Measurements from ENCODE around the gene TAF11.
"Not testable (repeated sequence)": the region's sequence is repeated elsewhere in the genome, so short reads cannot be mapped to it uniquely, and the experiment has no call there.

The TAF11 gene

GRCh38 chr6:34904990-34905613 is 17.3 kb upstream of the TAF11 start:
- DNase-seq = no peak

- DNase-seq = no peak
Observed at GRCh38 chr6:34901930-34902329, 14.1 kb upstream of the TAF11 start.

GRCh38 chr6:34900321-34901031 is 12.6 kb upstream of the TAF11 start:
- DNase-seq = no peak

GRCh38 chr6:34899748-34900147 is 11.9 kb upstream of the TAF11 start:
- DNase-seq = not testable (repeated sequence)

- DNase-seq = no peak
Observed at GRCh38 chr6:34897716-34898115, 9.9 kb upstream of the TAF11 start.

- DNase-seq = no peak
Observed at GRCh38 chr6:34897130-34897529, 9.3 kb upstream of the TAF11 start.

GRCh38 chr6:34894693-34895092 is 6.9 kb upstream of the TAF11 start:
- no peak for DNase-seq

GRCh38 chr6:34891296-34891695 is 3.5 kb upstream of the TAF11 start:
- DNase-seq = no peak

GRCh38 chr6:34890533-34890925 is 2.7 kb upstream of the TAF11 start:
- no peak for DNase-seq

GRCh38 chr6:34888874-34889555 is 1.2 kb upstream of the TAF11 start, which contains the start of gene ANKS1A:
ANKS1A (plus strand) TSS chr6:34889255; CDS start chr6:34889403, 148 bp downstream.
- DNase-seq = peak; percentile 90

- no peak for DNase-seq
Observed at GRCh38 chr6:34888514-34888856, 643 bp upstream of the TAF11 start.

GRCh38 chr6:34885837-34886236 is 2.0 kb downstream of the TAF11 start:
- DNase-seq = not testable (repeated sequence)

GRCh38 chr6:34884996-34885395 is 2.8 kb downstream of the TAF11 start:
- no peak for DNase-seq

GRCh38 chr6:34884073-34884472 is 3.8 kb downstream of the TAF11 start:
- not testable (repeated sequence) for DNase-seq

- DNase-seq = no peak
Observed at GRCh38 chr6:34877869-34878485, 9.9 kb downstream of the TAF11 start.

GRCh38 chr6:34877259-34877658 is 10.6 kb downstream of the TAF11 start:
- no peak for DNase-seq

GRCh38 chr6:34876472-34876871 is 11.4 kb downstream of the TAF11 start:
- no peak for DNase-seq

- DNase-seq = no peak
Observed at GRCh38 chr6:34875292-34876213, 12.3 kb downstream of the TAF11 start.

GRCh38 chr6:34872332-34872731 is 15.5 kb downstream of the TAF11 start:
- no peak for DNase-seq

GRCh38 chr6:34871853-34872252 is 16.0 kb downstream of the TAF11 start:
- DNase-seq = no peak

GRCh38 chr6:34867484-34867883 is 20.4 kb downstream of the TAF11 start:
- no peak for DNase-seq

- DNase-seq = no peak
Observed at GRCh38 chr6:34866509-34866908, 21.3 kb downstream of the TAF11 start.

GRCh38 chr6:34865107-34865506 is 22.7 kb downstream of the TAF11 start:
- no peak for DNase-seq

Data from activated gamma-delta T cell treated with Interleukin-2 at 50 U/mL for 16 hours (primary cell).